SJCRH30 (cell line): ENCODE measurements around the gene NGF. TPM values are rescaled to one million over a fixed set of nuclear protein-coding genes. Genes with fewer than 3 reads are reported as not detected.

Experiments
- DNase-seq, 2 experiments: peaks; one replicate each; pipeline ENCODE4 v3.0.0-alpha.2; 2015 to 2020
- H3K27ac ChIP-seq: fragments of 250-450 bp; sonication (Bioruptor Pico); 2 replicates; pipeline ENCODE4 v1.5.1; 2020; ENCODE audit warnings: mild to moderate bottlenecking, moderate library complexity
- H3K27me3 ChIP-seq: fragments of 250-450 bp; sonication (Bioruptor Pico); 2 replicates; pipeline ENCODE4 v1.5.1; 2020; ENCODE audit warnings: mild to moderate bottlenecking, moderate library complexity
- H3K36me3 ChIP-seq: fragments of 250-450 bp; sonication (Bioruptor Pico); 2 replicates; pipeline ENCODE4 v1.5.1; 2020; ENCODE audit warnings: mild to moderate bottlenecking, moderate library complexity
- H3K4me1 ChIP-seq: fragments of 250-450 bp; sonication (Bioruptor Pico); 2 replicates; pipeline ENCODE4 v1.5.1; 2020; ENCODE audit warnings: mild to moderate bottlenecking, moderate library complexity
- H3K4me3 ChIP-seq: fragments of 250-450 bp; sonication (Bioruptor Pico); 2 replicates; pipeline ENCODE4 v1.5.1; 2020; ENCODE audit warnings: mild to moderate bottlenecking, moderate library complexity
- H3K9me3 ChIP-seq: fragments of 250-450 bp; sonication (Bioruptor Pico); replicated peaks from 2 replicates; pipeline ENCODE4 v1.5.1; 2020; ENCODE audit warnings: mild to moderate bottlenecking, moderate library complexity
- total RNA-seq: library from RNA; depleted of rRNA; stranded (reverse); fragments of >200 nt; shearing (Covaris generic); gene quantifications from 2 replicates; pipeline ENCODE4 v1.2.3, GENCODE V29; 2014

The NGF gene
- total RNA-seq, 1 experiment from 2014 or later: 0.32 TPM

GRCh38 chr1:115261496-115261895 lies 76.6 kb downstream of the NGF start:
- Histone ChIP-seq H3K27ac (no peak overlapping the region), H3K36me3 (no peaks in the 10 kb centered on the region), H3K27me3 (no peaks in the 10 kb centered on the region), H3K9me3 (no peaks in the 10 kb centered on the region), H3K4me3 (no peak overlapping the region), H3K4me1 (no peaks in the 10 kb centered on the region)
- DNase-seq: no peak

GRCh38 chr1:115258302-115258866 lies 79.7 kb downstream of the NGF start:
- no peak overlapping the region for H3K27ac ChIP-seq
- H3K9me3 ChIP-seq: no peaks in the 10 kb centered on the region
- no peak for DNase-seq
- no peak overlapping the region for H3K4me3 ChIP-seq
- no peaks in the 10 kb centered on the region for H3K36me3 ChIP-seq
- H3K4me1 ChIP-seq: no peaks in the 10 kb centered on the region
- no peaks in the 10 kb centered on the region for H3K27me3 ChIP-seq

- H3K9me3 ChIP-seq: no peaks in the 10 kb centered on the region
- no peak for DNase-seq
- H3K4me1 ChIP-seq: no peaks in the 10 kb centered on the region
- no peak overlapping the region for H3K4me3 ChIP-seq
- no peaks in the 10 kb centered on the region for H3K27me3 ChIP-seq
- no peaks in the 10 kb centered on the region for H3K36me3 ChIP-seq
- H3K27ac ChIP-seq: no peak overlapping the region
Observed at GRCh38 chr1:115257591-115257990, 80.5 kb downstream of the NGF start.

- Histone ChIP-seq H3K4me1 (0 out of 2 replicates have a peak, but pooled peaks cover 4% of the 10 kb centered on the region), H3K27me3 (no peaks in the 10 kb centered on the region), H3K9me3 (no peaks in the 10 kb centered on the region), H3K4me3 (no peak overlapping the region), H3K36me3 (no peaks in the 10 kb centered on the region), H3K27ac (no peak overlapping the region)
- DNase-seq: no peak
Observed at GRCh38 chr1:115255154-115255553, 82.9 kb downstream of the NGF start.

GRCh38 chr1:115252585-115252984 lies 85.5 kb downstream of the NGF start:
- Histone ChIP-seq H3K27ac (no peak overlapping the region), H3K4me3 (no peak overlapping the region), H3K36me3 (no peaks in the 10 kb centered on the region), H3K4me1 (0 out of 2 replicates have a peak, but pooled peaks cover 4% of the 10 kb centered on the region), H3K9me3 (no peaks in the 10 kb centered on the region), H3K27me3 (no peaks in the 10 kb centered on the region)
- DNase-seq: no peak

- Histone ChIP-seq H3K27ac (no peak overlapping the region), H3K9me3 (no peaks in the 10 kb centered on the region), H3K4me1 (0 out of 2 replicates have a peak, but pooled peaks cover 4% of the 10 kb centered on the region), H3K27me3 (no peaks in the 10 kb centered on the region), H3K4me3 (no peak overlapping the region), H3K36me3 (no peaks in the 10 kb centered on the region)
- no peak for DNase-seq
Observed at GRCh38 chr1:115251856-115252255, 86.2 kb downstream of the NGF start.

GRCh38 chr1:115251340-115251748 lies 86.7 kb downstream of the NGF start:
- H3K27me3 ChIP-seq: no peaks in the 10 kb centered on the region
- no peaks in the 10 kb centered on the region for H3K36me3 ChIP-seq
- H3K4me1 ChIP-seq: 0 out of 2 replicates have a peak, but pooled peaks cover 4% of the 10 kb centered on the region
- no peak overlapping the region for H3K27ac ChIP-seq
- H3K4me3 ChIP-seq: no peak overlapping the region
- no peak for DNase-seq
- no peaks in the 10 kb centered on the region for H3K9me3 ChIP-seq

GRCh38 chr1:115246526-115246925 lies 91.5 kb downstream of the NGF start:
- Histone ChIP-seq H3K9me3 (peaks cover 3% of the 10 kb centered on the region; the same call in 1 of the 2 replicates), H3K27me3 (no peaks in the 10 kb centered on the region), H3K36me3 (no peaks in the 10 kb centered on the region), H3K4me1 (0 out of 2 replicates have a peak, but pooled peaks cover 2% of the 10 kb centered on the region), H3K27ac (no peak overlapping the region), H3K4me3 (no peak overlapping the region)
- no peak for DNase-seq

- H3K4me1 ChIP-seq: no peaks in the 10 kb centered on the region
- H3K9me3 ChIP-seq: peaks cover 3% of the 10 kb centered on the region; the same call in 1 of the 2 replicates
- H3K36me3 ChIP-seq: no peaks in the 10 kb centered on the region
- no peaks in the 10 kb centered on the region for H3K27me3 ChIP-seq
- H3K4me3 ChIP-seq: no peak overlapping the region
- no peak for DNase-seq
- H3K27ac ChIP-seq: no peak overlapping the region
Observed at GRCh38 chr1:115245227-115245626, 92.8 kb downstream of the NGF start.

GRCh38 chr1:115242543-115242942 lies 95.5 kb downstream of the NGF start:
- no peaks in the 10 kb centered on the region for H3K36me3 ChIP-seq
- H3K27ac ChIP-seq: no peak overlapping the region

GRCh38 chr1:115241309-115241708 lies 96.7 kb downstream of the NGF start:
- no peaks in the 10 kb centered on the region for H3K36me3 ChIP-seq
- H3K27me3 ChIP-seq: no peaks in the 10 kb centered on the region
- H3K27ac ChIP-seq: no peak overlapping the region
- no peak for DNase-seq
- no peak overlapping the region for H3K4me3 ChIP-seq
- no peaks in the 10 kb centered on the region for H3K4me1 ChIP-seq
- peaks cover 3% of the 10 kb centered on the region; the same call in 1 of the 2 replicates for H3K9me3 ChIP-seq

More at GRCh38 chr1:115242543-115242942, 95.5 kb downstream of the NGF start:
- no peak overlapping the region for H3K4me3 ChIP-seq
- no peaks in the 10 kb centered on the region for H3K4me1 ChIP-seq
- H3K9me3 ChIP-seq: peaks cover 3% of the 10 kb centered on the region; the same call in 1 of the 2 replicates
- H3K27me3 ChIP-seq: no peaks in the 10 kb centered on the region
- no peak for DNase-seq

GRCh38 chr1:115240297-115240696 lies 97.8 kb downstream of the NGF start:
- no peaks in the 10 kb centered on the region for H3K4me1 ChIP-seq
- H3K27ac ChIP-seq: no peak overlapping the region
- DNase-seq: no peak
- H3K9me3 ChIP-seq: peaks cover 2% of the 10 kb centered on the region; the same call in 1 of the 2 replicates
- no peaks in the 10 kb centered on the region for H3K27me3 ChIP-seq
- H3K36me3 ChIP-seq: no peaks in the 10 kb centered on the region
- H3K4me3 ChIP-seq: no peak overlapping the region

GRCh38 chr1:115239426-115239825 lies 98.6 kb downstream of the NGF start:
- Histone ChIP-seq H3K36me3 (no peaks in the 10 kb centered on the region), H3K27me3 (no peaks in the 10 kb centered on the region), H3K27ac (no peak overlapping the region), H3K4me1 (no peaks in the 10 kb centered on the region), H3K4me3 (no peak overlapping the region), H3K9me3 (no peaks in the 10 kb centered on the region)
- no peak for DNase-seq

- Histone ChIP-seq H3K4me1 (no peaks in the 10 kb centered on the region), H3K27ac (no peak overlapping the region), H3K9me3 (no peaks in the 10 kb centered on the region), H3K36me3 (no peaks in the 10 kb centered on the region), H3K27me3 (no peaks in the 10 kb centered on the region), H3K4me3 (no peak overlapping the region)
- no peak for DNase-seq
Observed at GRCh38 chr1:115239148-115239422, 99.0 kb downstream of the NGF start.

GRCh38 chr1:115238336-115239147 lies 99.5 kb downstream of the NGF start:
- Histone ChIP-seq H3K27ac (no peak overlapping the region), H3K27me3 (no peaks in the 10 kb centered on the region), H3K4me1 (no peaks in the 10 kb centered on the region), H3K9me3 (no peaks in the 10 kb centered on the region), H3K4me3 (no peak overlapping the region), H3K36me3 (no peaks in the 10 kb centered on the region)
- DNase-seq: no peak
